HEK293T (cell line): Measurements from ENCODE around the gene NIN.

Experiments
- ARNT ChIP-seq: fragments of 450-650 bp; IDR thresholded peaks from 2 replicates; pipeline ENCODE4 v1.6.1; 2017; ENCODE audit warnings: mild to moderate bottlenecking
- BHLHE40 ChIP-seq: fragments of 450-650 bp; IDR thresholded peaks from 2 replicates; pipeline ENCODE4 v1.6.1; 2016; ENCODE audit warnings: mild to moderate bottlenecking, moderate library complexity, borderline replicate concordance
- ELF4 ChIP-seq: fragments of 450-650 bp; IDR thresholded peaks from 2 replicates; pipeline ENCODE4 v1.6.1; 2017; ENCODE audit warnings: antibody characterized with exemption
- FOXA1 ChIP-seq: fragments of 450-650 bp; IDR thresholded peaks from 2 replicates; pipeline ENCODE4 v1.6.1; 2016; ENCODE audit warnings: mild to moderate bottlenecking
- FOXK2 ChIP-seq: fragments of 450-650 bp; IDR thresholded peaks from 2 replicates; pipeline ENCODE4 v1.6.1; 2016; ENCODE audit warnings: mild to moderate bottlenecking
- FOXM1 ChIP-seq: fragments of 450-650 bp; IDR thresholded peaks from 2 replicates; pipeline ENCODE4 v1.6.1; 2017; ENCODE audit warnings: mild to moderate bottlenecking, borderline replicate concordance
- HDGF ChIP-seq: fragments of 450-650 bp; IDR thresholded peaks from 2 replicates; pipeline ENCODE4 v1.6.1; 2017; ENCODE audit warnings: antibody characterized with exemption, borderline replicate concordance
- LEF1 ChIP-seq: fragments of 450-650 bp; IDR thresholded peaks from 2 replicates; pipeline ENCODE4 v1.6.1; 2017; ENCODE audit warnings: mild to moderate bottlenecking, borderline replicate concordance
- SP1 ChIP-seq: fragments of 450-650 bp; IDR thresholded peaks from 2 replicates; pipeline ENCODE4 v1.6.1; 2017
- SUZ12 ChIP-seq: fragments of 450-650 bp; IDR thresholded peaks from 2 replicates; pipeline ENCODE4 v1.6.1; 2016; ENCODE audit warnings: mild to moderate bottlenecking
- ZNF384 ChIP-seq: fragments of 450-650 bp; IDR thresholded peaks from 2 replicates; pipeline ENCODE4 v1.6.1; 2016

GRCh38 chr14:50860478-50861086 is 29.6 kb upstream of the NIN start:
- TF ChIP-seq ZNF384 (no peak), ARNT (no peak), ELF4 (no peak), LEF1 (no peak), SUZ12 (no peak), BHLHE40 (no peak), HDGF (no peak), FOXK2 (no peak), FOXM1 (no peak), SP1 (no peak), FOXA1 (no peak)
